A549 treated with CpdA at 1 μM for 4 hours (cell line): ENCODE data around the gene ISCU. TPM values are rescaled to one million over a fixed set of nuclear protein-coding genes. Genes with fewer than 3 reads are reported as not detected.

Source experiments
- total RNA-seq: library from RNA; stranded (reverse); fragments of 200-300 nt; extraction: Qiagen RNA extraction; gene quantifications from 5 replicates; pipeline ENCODE4 v1.2.3, GENCODE V29; 2022; ENCODE audit warnings: low read depth

Gene ISCU
- 87.7 to 117 TPM (median 96.6 TPM) in 5 replicates for total RNA-seq

DNA sequence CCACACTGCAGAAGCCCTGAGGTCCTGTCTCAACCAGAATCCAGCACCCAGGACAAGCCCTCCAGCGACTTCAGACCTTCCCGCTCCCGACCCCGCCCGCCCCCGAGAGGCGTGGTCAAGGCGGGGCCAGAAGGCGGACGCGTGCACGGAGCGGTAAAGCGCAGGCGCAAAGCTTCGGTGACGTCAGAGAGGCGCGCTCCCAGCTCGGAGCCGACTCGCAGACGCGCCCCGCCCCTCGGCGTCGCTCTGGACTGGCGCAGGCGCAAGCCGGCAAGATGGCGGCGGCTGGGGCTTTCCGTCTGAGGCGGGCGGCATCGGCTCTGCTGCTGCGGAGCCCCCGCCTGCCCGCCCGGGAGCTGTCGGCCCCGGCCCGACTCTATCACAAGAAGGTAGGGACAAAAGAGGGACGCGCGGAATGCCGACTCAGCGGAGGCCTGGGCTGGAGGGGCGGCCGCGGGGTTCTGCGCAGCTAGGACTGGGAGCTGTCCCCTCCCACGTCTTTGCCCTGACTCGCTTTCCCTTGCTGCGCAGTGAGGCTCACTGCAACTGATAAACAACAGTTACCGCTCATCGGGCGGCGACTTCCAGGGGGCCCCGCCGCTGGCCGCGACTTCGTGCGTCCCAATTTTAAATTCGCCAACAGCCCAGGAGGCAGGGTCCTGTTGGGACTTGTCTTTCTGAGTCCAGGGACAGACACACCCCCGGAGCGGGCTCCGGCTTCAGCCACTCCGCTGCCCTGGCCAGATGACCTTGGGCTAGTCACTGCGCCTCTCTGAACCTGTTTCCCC, at the start of gene ISCU:
TSS of gene ISCU (plus strand) at position 249 of the 788 bp plus-strand sequence. CDS start at position 276, 27 bp downstream.

GRCh38 chr12:108514973-108515814, 47.2 kb upstream of the ISCU start, which contains the start of gene FICD:
FICD (plus strand) TSS chr12:108515277; CDS start chr12:108516973, 1,696 bp downstream.

DNA sequence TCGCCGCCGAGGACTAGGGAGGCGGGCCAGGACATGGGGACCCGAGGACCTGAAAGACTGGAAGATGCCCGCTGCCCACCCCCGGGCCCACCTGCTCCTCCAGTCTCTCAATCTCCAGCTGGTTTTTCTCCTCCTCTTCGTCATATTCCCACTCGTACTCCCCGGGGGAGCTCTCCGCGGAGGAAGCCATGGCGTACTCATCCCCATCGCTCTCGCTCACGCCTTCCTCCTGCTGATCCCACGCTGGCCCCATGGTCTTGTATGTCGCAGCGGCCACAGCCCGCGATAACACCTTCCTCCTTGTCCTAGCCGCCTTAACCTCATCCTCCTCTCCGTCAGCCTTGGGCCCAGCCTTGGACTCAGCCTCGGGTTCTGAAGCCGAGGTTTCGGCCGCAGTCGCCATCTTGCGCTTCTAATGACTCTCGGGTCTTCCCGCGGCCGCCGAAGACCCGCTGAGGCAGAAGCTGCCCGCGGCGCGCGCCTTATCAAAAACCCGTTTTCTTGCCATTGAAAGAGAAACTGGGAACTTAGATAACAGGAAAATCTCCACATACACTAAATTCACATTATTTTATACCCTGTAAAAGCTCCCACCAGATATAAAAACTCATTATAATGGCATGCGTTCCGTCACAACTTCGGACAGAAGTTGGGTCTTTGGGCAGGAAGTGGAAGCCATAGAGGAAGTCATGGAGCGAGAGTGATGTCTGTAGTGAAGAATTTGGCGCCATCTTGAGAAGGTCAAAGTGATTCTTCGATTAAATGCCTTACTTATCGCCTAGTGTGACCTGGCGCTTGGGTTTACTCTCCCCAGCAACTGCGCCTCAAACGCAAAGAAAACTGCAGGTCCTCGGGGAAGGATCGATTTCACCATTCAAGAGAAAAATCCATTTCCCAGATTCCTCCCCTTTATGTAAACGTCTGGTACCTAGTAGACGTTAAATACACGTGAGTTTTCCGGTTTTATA, 1.4 kb upstream of the ISCU start, which contains the start of gene SART3:
TSS of gene SART3 (minus strand) at position 422 of the 968 bp plus-strand sequence. CDS start at position 403, 19 bp downstream.

GRCh38 chr12:108597559-108598471, 35.4 kb downstream of the ISCU start, which contains the start of gene TMEM119:
TMEM119 (minus strand) TSS chr12:108598084; CDS start chr12:108592383, 5,701 bp downstream.

Other genes with a start within 250 kb of the ISCU start
- gene CMKLR1, start 223.3 kb upstream of the ISCU start, total RNA-seq, result not detected in 5 replicates
- gene FICD, start 47.3 kb upstream of the ISCU start, total RNA-seq, result 3.6 to 4.2 TPM (median 4.0 TPM) in 5 replicates
- gene SART3, start 1.4 kb upstream of the ISCU start, total RNA-seq, result 41.3 to 50.5 TPM (median 42.2 TPM) in 5 replicates
- gene TMEM119, start 35.5 kb downstream of the ISCU start, total RNA-seq, result 0.07 to 0.18 TPM (median 0.10 TPM) in 3 of 5 replicates, not detected in the others
- 0.44 to 1.1 TPM (median 1.0 TPM) in 5 replicates for gene SELPLG, start 71.3 kb downstream of the ISCU start, total RNA-seq
- gene CORO1C, start 168.9 kb downstream of the ISCU start, total RNA-seq, result 172 to 211 TPM (median 193 TPM) in 5 replicates